K562 (cell line): ENCODE measurements around the gene CNGB1. TPM values are rescaled to one million over a fixed set of nuclear protein-coding genes. Genes with fewer than 3 reads are reported as not detected.

Experiments
- NCOA2 ChIP-seq, 2 experiments: fragments of 450-650 bp; IDR thresholded peaks; 2 replicates each; pipeline ENCODE4 v1.6.1; 2018; ENCODE audit warnings: mild to moderate bottlenecking in 2 of 2, moderate library complexity in 1 of 2; ENCODE audit not compliant: partially characterized antibody in 2 of 2
- RBM34 ChIP-seq: fragments of 200-400 bp; formaldehyde crosslinking; IDR thresholded peaks from 2 replicates; pipeline ENCODE4 v1.6.1; 2018; ENCODE audit warnings: low read length, borderline replicate concordance; ENCODE audit not compliant: insufficient read depth
- SRSF1 ChIP-seq: fragments of 200-400 bp; formaldehyde crosslinking; IDR thresholded peaks from 2 replicates; pipeline ENCODE4 v1.6.1; 2017; ENCODE audit warnings: mild to moderate bottlenecking, low read depth, low read length, moderate library complexity
- ZBTB11 ChIP-seq, 3 experiments: fragments of 200-800 bp in 1 of 3; fragments of 250-450 bp in 1 of 3; fragments of 450-650 bp in 1 of 3; sonication (Bioruptor Pico) in 1 of 3; sonication (Bioruptor generic) in 1 of 3; formaldehyde crosslinking in 1 of 3; IDR thresholded peaks; 2 replicates each; pipeline versions ENCODE4 v1.6.1 to v1.8.0; 2016 to 2022; ENCODE audit warnings: mild to moderate bottlenecking in 2 of 3, missing genetic modification characterization in 2 of 3, missing compliant biosample characterization in 1 of 3, moderate library complexity in 1 of 3
- polyA plus RNA-seq, 8 experiments: library from polyadenylated mRNA; depleted of rRNA in 4 of 8; stranded (reverse) in 5 of 8; unstranded in 3 of 8; fragments of >200 nt; fragmentation: Nextera tagmentation in 2 of 8; fragmentation: Illumina TruSeq in 1 of 8; extraction: Ambion mirVana in 2 of 8; extraction: Trizol in 1 of 8; gene quantifications; 2 replicates each; pipeline versions ENCODE4 v1.2.1 to v1.2.3, GENCODE V29; 2011 to 2014; ENCODE audit warnings: inconsistent platforms in 1 of 8, missing spikeins in 1 of 8
- total RNA-seq, 7 experiments: library from RNA; depleted of rRNA in 6 of 7; stranded (reverse); fragments of >200 nt in 6 of 7; fragmentation: Illumina TruSeq in 2 of 7; extraction: Trizol in 2 of 7; gene quantifications; 2 replicates each; pipeline versions ENCODE4 v1.2.1 to v1.2.3, GENCODE V29; 2011 to 2021; ENCODE audit warnings: low replicate concordance in 1 of 7

CNGB1 gene
- total and polyA plus RNA-seq, 9 of the 15 experiments (the other 6 are each of a cell fraction or from before 2014, with no cell fraction given): not detected

- no peak for TF ChIP-seq ZBTB11 (CRISPR knock-in tag; IDR thresholded peaks at IDR 0.05)
- no peak for TF ChIP-seq RBM34
- TF ChIP-seq NCOA2 (IDR thresholded peaks at IDR 0.05; ENCODE audit: partially characterized antibody in 2 of 2): no peak
- no peak for TF ChIP-seq SRSF1
- TF ChIP-seq, all 486 proteins: peak for 0
Observed at GRCh38 chr16:57900796-57901479, 70.0 kb downstream of the CNGB1 start (continued).
